VCaP (cell line): ENCODE results near the gene DERA.

ENCODE experiments used
- H3K27ac ChIP-seq: fragments of 450-650 bp; 2 replicates; pipeline ENCODE4 v1.5.1; 2017
- TF ChIP-seq, protein P1 (sequence below): fragments of 450-650 bp; conservative IDR thresholded peaks from 2 replicates; pipeline ENCODE4 v1.5.1; 2017; ENCODE audit warnings: mild to moderate bottlenecking, moderate library complexity

Gene DERA

GRCh38 chr12:15977999-15978951, 67.1 kb downstream of the DERA start:
- TF ChIP-seq, protein P1, sequence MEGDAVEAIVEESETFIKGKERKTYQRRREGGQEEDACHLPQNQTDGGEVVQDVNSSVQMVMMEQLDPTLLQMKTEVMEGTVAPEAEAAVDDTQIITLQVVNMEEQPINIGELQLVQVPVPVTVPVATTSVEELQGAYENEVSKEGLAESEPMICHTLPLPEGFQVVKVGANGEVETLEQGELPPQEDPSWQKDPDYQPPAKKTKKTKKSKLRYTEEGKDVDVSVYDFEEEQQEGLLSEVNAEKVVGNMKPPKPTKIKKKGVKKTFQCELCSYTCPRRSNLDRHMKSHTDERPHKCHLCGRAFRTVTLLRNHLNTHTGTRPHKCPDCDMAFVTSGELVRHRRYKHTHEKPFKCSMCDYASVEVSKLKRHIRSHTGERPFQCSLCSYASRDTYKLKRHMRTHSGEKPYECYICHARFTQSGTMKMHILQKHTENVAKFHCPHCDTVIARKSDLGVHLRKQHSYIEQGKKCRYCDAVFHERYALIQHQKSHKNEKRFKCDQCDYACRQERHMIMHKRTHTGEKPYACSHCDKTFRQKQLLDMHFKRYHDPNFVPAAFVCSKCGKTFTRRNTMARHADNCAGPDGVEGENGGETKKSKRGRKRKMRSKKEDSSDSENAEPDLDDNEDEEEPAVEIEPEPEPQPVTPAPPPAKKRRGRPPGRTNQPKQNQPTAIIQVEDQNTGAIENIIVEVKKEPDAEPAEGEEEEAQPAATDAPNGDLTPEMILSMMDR, result no peak
- no peak overlapping the region for H3K27ac ChIP-seq

GRCh38 chr12:15979096-15980092, 68.3 kb downstream of the DERA start:
- TF ChIP-seq, protein P1, result peak; percentile 34
- H3K27ac ChIP-seq, result no peak overlapping the region

DNA sequence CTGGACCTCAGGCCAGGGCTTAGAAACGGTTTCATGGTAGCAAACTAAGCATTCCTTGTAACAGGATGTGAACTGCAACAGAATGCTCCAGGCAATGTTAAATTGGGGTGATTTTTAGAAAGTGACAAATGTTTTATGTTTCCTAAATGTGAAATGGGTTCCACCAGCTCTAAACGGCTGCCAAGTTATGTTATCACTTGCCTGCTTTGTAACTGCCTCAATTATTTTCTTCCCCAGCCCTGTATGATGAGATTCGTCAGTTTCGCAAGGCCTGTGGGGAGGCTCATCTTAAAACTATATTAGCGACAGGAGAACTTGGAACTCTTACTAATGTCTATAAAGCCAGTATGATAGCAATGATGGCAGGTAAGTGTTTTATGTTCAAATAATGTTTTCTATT, 70.9 kb downstream of the DERA start:
- TF ChIP-seq, protein P1, result no peak
- H3K27ac ChIP-seq, result no peak overlapping the region

- TF ChIP-seq, protein P1, result peak; percentile 85
- H3K27ac ChIP-seq, result peak overlapping the region; percentile 69; the same call in 1 of the 2 replicates
Observed at GRCh38 chr12:15982471-15982870, 71.3 kb downstream of the DERA start.

DNA sequence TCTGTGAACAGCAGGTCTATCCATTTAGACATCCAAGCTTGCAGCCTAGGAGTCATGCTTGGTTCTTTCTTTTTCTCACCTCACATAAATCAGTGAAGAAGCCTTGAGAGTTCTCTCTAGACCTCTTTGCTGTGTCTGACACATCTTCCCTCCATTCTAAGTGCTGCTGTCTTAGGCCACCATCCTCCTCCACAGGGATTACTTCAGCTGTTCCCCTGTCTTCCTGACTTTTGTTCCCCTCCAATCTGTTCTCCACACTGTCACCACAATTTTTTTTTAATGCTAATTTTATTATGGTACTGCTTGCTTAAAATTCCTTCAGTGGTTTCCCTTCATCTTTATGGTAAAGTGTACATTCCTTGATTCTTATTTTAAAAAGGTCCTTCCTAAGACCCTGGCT, 71.8 kb downstream of the DERA start:
- TF ChIP-seq, protein P1, result no peak
- H3K27ac ChIP-seq, result peak overlapping the region; percentile 69; the same call in 1 of the 2 replicates

DNA sequence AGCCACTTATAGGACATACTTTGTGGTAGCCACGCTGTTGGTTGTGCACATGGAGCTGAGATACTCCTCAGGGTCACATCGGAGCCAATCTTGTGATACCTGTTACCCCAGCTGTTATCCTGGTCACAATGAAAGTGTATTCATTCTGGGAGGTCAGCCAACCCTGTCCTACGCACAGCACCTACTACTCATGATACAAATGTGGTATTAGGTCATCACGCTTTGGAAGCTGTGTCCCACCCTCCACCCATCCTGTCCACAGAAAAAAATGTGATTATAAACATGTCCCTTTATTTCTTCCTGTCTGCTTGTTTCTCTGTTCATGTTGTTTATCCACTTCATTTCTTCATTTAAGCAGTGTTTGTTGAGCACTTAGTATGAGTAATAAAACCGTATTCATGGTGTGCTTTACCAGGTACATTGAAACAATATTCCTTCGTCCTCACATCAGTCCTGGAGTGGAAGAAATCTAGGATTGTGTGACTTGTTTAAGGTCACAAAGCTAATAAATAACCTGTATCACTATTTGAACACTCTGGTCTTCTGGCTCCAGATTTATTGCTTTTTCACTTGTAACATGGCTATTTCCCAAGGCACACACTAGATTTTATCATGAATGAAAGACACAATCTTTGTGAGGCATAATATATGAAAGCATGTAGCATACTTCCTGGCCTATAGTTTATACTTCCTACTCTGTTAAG, 73.1 kb downstream of the DERA start:
- TF ChIP-seq, protein P1, result no peak
- H3K27ac ChIP-seq, result peak overlapping the region; percentile 69
